Measurements from ENCODE around the gene CPA1. TPM values are rescaled to one million over a fixed set of nuclear protein-coding genes. Genes with fewer than 3 reads are reported as not detected.
A peak's percentile ranks its signal among the peaks of the same experiment; 100 is the strongest.

The CPA1 gene
- total RNA-seq, 2 donors from 2014 or later, result not detected

- H3K4me1 Mint-ChIP-seq, result peaks cover 8% of the 10 kb centered on the region
- H3K27me3 ChIP-seq (ENCODE audit: control insufficient read depth, insufficient read depth, low read length, poor library complexity, severe bottlenecking), result no peaks in the 10 kb centered on the region
- no peak overlapping the region for H3K4me3 Mint-ChIP-seq
- H3K4me3 ChIP-seq (ENCODE audit: low read length), result no peak overlapping the region
- peaks cover 2% of the 10 kb centered on the region for H3K36me3 Mint-ChIP-seq (ENCODE audit: low read depth)
- TF ChIP-seq, protein P1, sequence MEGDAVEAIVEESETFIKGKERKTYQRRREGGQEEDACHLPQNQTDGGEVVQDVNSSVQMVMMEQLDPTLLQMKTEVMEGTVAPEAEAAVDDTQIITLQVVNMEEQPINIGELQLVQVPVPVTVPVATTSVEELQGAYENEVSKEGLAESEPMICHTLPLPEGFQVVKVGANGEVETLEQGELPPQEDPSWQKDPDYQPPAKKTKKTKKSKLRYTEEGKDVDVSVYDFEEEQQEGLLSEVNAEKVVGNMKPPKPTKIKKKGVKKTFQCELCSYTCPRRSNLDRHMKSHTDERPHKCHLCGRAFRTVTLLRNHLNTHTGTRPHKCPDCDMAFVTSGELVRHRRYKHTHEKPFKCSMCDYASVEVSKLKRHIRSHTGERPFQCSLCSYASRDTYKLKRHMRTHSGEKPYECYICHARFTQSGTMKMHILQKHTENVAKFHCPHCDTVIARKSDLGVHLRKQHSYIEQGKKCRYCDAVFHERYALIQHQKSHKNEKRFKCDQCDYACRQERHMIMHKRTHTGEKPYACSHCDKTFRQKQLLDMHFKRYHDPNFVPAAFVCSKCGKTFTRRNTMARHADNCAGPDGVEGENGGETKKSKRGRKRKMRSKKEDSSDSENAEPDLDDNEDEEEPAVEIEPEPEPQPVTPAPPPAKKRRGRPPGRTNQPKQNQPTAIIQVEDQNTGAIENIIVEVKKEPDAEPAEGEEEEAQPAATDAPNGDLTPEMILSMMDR (conservative IDR thresholded peaks at IDR 0.05), result no peak
- H3K27me3 Mint-ChIP-seq (ENCODE audit: insufficient read depth), result no peaks in the 10 kb centered on the region
- no peaks in the 10 kb centered on the region for H3K9me3 Mint-ChIP-seq
- no peak overlapping the region for H3K9ac ChIP-seq (ENCODE audit: extremely low read depth, low read length, poor library complexity, severe bottlenecking)
- no peak overlapping the region for H3K27ac Mint-ChIP-seq
- DNase-seq, result no peak
- WGBS, 2 experiments (ENCODE audit: insufficient coverage in 1 of 2, insufficient read length in 1 of 2), result 95 to 100% methylated on average over 2 to 4 of the region's 4 CpGs
- no peaks in the 10 kb centered on the region for H3K36me3 ChIP-seq (ENCODE audit: control insufficient read depth, insufficient read depth, low read length)
- no peaks in the 10 kb centered on the region for H3K9me3 ChIP-seq (ENCODE audit: control insufficient read depth, low read length)
- H3K27ac ChIP-seq (ENCODE audit: low read depth, low read length), result no peak overlapping the region
- H3K4me1 ChIP-seq (ENCODE audit: control insufficient read depth, insufficient read depth, low read length), result no peaks in the 10 kb centered on the region
These were observed 46.3 kb downstream of the CPA1 start for GRCh38 chr7:130426564-130426963.

- Mint-ChIP-seq H3K27ac (no peak overlapping the region), H3K27me3 (ENCODE audit: insufficient read depth) (no peaks in the 10 kb centered on the region), H3K4me1 (no peaks in the 10 kb centered on the region), H3K36me3 (ENCODE audit: low read depth) (peaks cover 2% of the 10 kb centered on the region), H3K4me3 (no peak overlapping the region), H3K9me3 (no peaks in the 10 kb centered on the region)
- 86 to 92% methylated on average over 4 of the region's 4 CpGs for WGBS, 2 experiments (ENCODE audit: insufficient coverage in 1 of 2, insufficient read length in 1 of 2)
- no peak for DNase-seq
- Histone ChIP-seq H3K36me3 (ENCODE audit: control insufficient read depth, insufficient read depth, low read length) (no peaks in the 10 kb centered on the region), H3K27ac (ENCODE audit: low read depth, low read length) (no peak overlapping the region), H3K9me3 (ENCODE audit: control insufficient read depth, low read length) (no peaks in the 10 kb centered on the region), H3K4me1 (ENCODE audit: control insufficient read depth, insufficient read depth, low read length) (no peaks in the 10 kb centered on the region), H3K27me3 (ENCODE audit: control insufficient read depth, insufficient read depth, low read length, poor library complexity, severe bottlenecking) (no peaks in the 10 kb centered on the region), H3K4me3 (ENCODE audit: low read length) (no peak overlapping the region), H3K9ac (ENCODE audit: extremely low read depth, low read length, poor library complexity, severe bottlenecking) (no peak overlapping the region)
- TF ChIP-seq, protein P1 (conservative IDR thresholded peaks at IDR 0.05), result no peak
These were observed 48.7 kb downstream of the CPA1 start for GRCh38 chr7:130429019-130429418.

- Mint-ChIP-seq H3K9me3 (no peaks in the 10 kb centered on the region), H3K27ac (no peak overlapping the region), H3K4me1 (no peaks in the 10 kb centered on the region), H3K27me3 (ENCODE audit: insufficient read depth) (no peaks in the 10 kb centered on the region), H3K4me3 (no peak overlapping the region), H3K36me3 (ENCODE audit: low read depth) (peaks cover 2% of the 10 kb centered on the region)
- Histone ChIP-seq H3K27me3 (ENCODE audit: control insufficient read depth, insufficient read depth, low read length, poor library complexity, severe bottlenecking) (no peaks in the 10 kb centered on the region), H3K36me3 (ENCODE audit: control insufficient read depth, insufficient read depth, low read length) (no peaks in the 10 kb centered on the region), H3K9ac (ENCODE audit: extremely low read depth, low read length, poor library complexity, severe bottlenecking) (no peak overlapping the region), H3K4me3 (ENCODE audit: low read length) (no peak overlapping the region), H3K27ac (ENCODE audit: low read depth, low read length) (peak overlapping the region; percentile 16), H3K4me1 (ENCODE audit: control insufficient read depth, insufficient read depth, low read length) (no peaks in the 10 kb centered on the region), H3K9me3 (ENCODE audit: control insufficient read depth, low read length) (no peaks in the 10 kb centered on the region)
- DNase-seq, result no peak
- WGBS, 2 experiments (ENCODE audit: insufficient coverage in 1 of 2, insufficient read length in 1 of 2), result 100% methylated on average over 1 of the region's 1 CpG
- TF ChIP-seq, protein P1 (conservative IDR thresholded peaks at IDR 0.05), result no peak
These were observed 49.8 kb downstream of the CPA1 start for GRCh38 chr7:130430115-130430514.

Measured in endodermal cell (in vitro differentiated cells).